Glomerular visceral epithelial cell (primary cell): ENCODE measurements around the gene FRAS1.
"Not testable (repeated sequence)": the region's sequence is repeated elsewhere in the genome, so short reads cannot be mapped to it uniquely, and the experiment has no call there.

Experiments
- DNase-seq: peaks from one replicate; pipeline ENCODE4 v3.0.0-alpha.2; 2016; ENCODE audit errors: extremely low spot score

FRAS1 gene

GRCh38 chr4:78545275-78546246 lies 488.4 kb downstream of the FRAS1 start:
- DNase-seq, result no peak

- DNase-seq, result not testable (repeated sequence)
These were observed 490.8 kb downstream of the FRAS1 start for GRCh38 chr4:78547899-78548298.

DNA sequence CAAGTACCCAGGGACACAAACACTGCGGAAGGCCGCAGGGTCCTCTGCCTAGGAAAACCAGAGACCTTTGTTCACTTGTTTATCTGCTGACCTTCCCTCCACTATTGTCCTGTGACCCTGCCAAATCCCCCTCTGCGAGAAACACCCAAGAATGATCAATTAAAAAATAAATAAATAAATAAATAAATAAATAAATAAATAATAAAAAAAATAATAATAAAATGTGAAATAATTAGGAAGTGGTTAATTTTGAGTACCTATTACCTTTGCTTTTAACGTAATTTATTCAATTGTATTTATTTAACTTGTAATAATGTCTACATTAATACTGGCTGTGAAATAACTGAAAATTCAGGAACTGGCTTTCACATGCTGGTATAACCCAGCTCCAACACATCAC lies 491.8 kb downstream of the FRAS1 start:
- DNase-seq, result not testable (repeated sequence)

DNA sequence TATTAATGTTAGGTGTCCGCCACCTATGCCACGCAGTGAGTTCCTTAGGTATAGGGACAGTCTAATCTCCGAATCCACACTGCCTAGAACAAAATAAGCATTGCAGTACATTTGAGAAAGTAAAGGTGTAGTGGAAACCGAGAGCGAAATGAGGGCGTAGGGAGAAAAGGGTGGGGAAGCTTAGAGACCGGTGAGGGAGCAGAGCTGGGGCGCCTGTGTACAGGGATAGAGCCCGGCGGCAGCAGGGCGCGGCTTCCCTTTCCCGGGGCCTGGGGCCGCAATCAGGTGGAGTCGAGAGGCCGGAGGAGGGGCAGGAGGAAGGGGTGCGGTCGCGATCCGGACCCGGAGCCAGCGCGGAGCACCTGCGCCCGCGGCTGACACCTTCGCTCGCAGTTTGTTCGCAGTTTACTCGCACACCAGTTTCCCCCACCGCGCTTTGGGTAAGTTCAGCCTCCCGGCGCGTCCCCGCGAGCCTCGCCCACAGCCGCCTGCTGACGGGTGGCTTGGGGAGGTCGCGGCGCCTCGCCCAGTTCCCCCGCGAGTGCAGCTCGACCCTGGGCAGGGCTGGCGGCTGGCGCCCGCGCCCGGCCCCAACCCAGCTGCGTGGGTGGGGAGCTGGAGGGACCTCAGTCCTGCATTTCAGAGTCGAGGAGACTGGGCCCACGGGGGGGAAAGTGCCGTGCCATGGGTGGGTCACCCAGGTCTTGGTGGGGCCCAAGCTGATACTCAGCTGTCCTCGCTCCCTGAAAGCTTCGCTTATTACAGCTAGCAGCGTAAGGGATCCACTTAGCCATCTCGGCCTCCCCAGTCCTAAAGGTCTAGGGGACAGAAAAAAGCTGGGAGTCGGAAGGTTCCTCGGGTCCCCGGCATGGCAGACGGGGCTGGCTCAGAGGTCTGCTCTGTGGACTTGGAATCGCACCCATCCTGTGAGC lies 494.6 kb downstream of the FRAS1 start, which contains the start of gene ANXA3:
Gene ANXA3, plus strand, starts transcription at position 351 of the 932 bp plus-strand sequence. CDS start 2,704 bp downstream, outside the sequence.
- DNase-seq, result peak; percentile 49

DNA sequence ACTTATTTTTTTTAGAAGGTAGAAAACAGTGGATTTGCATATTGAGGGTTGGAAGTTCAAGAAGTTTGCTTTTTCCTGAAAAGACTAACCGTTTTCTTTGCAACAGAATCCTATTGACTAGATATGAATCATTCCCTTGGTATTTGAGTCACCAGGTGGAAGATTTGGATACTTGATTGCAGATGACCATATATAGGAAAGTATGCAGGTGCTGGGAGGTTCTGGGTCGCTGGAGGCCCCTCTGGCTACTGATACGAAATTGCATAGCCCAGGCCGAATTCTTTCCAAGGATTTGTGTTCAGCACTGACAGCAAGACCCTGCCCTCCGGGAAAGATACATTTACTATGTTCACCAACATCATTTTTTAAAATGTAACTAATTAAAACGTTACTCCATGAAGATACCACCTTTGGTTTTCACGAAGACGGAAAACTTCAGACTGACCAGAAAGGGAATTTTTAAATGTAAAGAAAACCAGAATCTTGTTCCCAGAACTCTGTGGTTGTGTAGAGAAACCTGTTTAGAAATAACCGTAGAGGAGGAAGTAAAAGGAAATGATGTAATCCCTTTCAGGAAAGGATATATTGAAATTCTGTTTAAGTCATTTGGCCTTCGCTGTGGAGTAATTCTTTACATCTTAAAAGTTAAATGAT lies 495.4 kb downstream of the FRAS1 start:
- peak; percentile 83 for DNase-seq

GRCh38 chr4:78553043-78553396 lies 495.9 kb downstream of the FRAS1 start:
- no peak for DNase-seq

- no peak for DNase-seq
These were observed 496.5 kb downstream of the FRAS1 start for GRCh38 chr4:78553529-78554060.

DNA sequence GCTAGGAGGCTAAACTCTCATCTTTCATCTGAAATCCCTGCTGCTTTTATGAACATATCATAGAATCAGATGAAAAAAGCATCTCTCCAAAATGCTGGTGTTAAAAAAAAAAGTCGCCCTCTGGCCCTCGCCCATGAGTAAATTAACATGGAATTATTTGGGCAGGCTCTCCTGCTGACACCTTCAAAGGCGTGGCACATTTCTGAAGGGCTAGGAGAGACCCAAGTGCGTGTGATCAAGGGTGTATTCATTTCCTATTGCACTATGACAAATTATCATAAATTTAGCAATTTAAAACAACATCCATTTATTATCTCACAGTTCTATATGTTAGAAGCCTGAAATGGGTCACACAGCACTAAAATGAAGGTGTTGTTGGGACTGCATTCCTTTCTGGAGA lies 499.5 kb downstream of the FRAS1 start:
- DNase-seq, result no peak

DNA sequence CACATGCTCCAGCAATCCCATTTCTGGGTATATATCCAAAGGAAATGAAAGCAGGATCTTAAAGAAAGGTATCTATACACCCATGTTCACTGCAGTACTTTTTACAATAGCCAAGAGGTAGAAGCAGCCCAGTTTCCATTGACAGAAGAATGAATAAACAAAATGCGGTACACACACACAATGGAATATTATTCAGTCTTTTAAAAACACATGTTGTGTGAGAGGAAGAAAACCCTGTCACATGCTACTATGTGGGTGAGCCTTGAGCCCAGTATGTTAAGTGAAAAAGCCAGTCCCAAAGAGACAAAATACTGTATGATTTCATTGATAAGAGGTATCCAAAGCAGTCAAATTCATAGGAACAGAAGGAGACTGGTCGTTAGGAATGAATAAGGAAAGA lies 500.7 kb downstream of the FRAS1 start:
- no peak for DNase-seq

DNA sequence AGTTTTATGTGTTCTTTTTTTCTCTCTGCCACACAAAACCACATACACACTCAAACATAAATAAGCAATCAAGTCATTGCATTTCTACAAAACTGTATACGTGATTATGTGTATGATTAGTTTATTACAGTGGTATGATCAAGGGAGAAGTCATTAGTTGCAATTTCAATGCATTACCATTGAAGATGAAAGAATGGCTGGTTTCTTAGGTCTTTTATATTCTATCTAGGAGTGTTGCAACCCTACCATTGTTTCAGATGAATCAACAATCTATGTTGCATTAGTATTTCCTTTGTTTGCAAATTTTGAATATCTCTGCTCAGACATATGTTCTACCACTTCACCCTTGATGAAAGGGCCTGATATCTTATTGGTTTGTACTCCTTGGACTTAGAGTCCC lies 501.3 kb downstream of the FRAS1 start:
- DNase-seq, result no peak

DNA sequence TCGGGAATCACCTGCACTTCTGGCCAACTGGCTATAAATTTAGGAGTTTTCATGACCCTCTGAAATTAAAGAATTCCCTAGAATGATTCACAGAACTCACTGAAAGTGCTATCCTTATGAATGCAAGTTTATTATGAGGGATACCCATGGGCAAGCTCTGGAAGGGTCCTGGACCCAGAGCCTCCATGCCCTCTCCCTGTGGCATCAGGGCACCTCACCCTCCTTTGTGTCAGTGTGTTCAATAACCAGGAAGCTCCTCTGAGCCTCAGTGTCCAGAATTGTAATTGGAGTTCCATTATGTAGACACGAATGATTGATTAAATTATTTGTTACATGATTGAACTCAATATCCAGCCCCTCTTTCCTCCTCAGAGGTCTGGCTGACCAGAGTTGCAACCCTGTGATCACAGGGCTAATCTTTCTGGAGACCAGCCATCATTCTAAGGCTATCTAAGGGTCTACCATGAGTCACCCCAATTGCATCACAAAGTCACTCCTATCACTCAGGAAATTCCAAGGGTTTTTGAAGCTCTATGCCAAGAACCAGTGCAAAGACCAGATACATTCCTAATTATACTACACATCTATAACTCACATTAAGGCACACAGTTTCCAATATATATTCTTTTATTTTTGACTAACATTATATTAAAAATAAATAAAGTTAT lies 503.3 kb downstream of the FRAS1 start:
- DNase-seq, result peak; percentile 75

GRCh38 chr4:78561677-78562076 lies 504.6 kb downstream of the FRAS1 start:
- no peak for DNase-seq

GRCh38 chr4:78562687-78563086 lies 505.6 kb downstream of the FRAS1 start:
- no peak for DNase-seq

GRCh38 chr4:78565971-78566372 lies 508.8 kb downstream of the FRAS1 start:
- DNase-seq, result no peak

- no peak for DNase-seq
These were observed 509.8 kb downstream of the FRAS1 start for GRCh38 chr4:78566834-78567499.

GRCh38 chr4:78567500-78568060 lies 510.5 kb downstream of the FRAS1 start:
- DNase-seq, result no peak

GRCh38 chr4:78568640-78569305 lies 511.6 kb downstream of the FRAS1 start:
- DNase-seq, result no peak

GRCh38 chr4:78569306-78569821 lies 512.2 kb downstream of the FRAS1 start:
- peak; percentile 66 for DNase-seq

DNA sequence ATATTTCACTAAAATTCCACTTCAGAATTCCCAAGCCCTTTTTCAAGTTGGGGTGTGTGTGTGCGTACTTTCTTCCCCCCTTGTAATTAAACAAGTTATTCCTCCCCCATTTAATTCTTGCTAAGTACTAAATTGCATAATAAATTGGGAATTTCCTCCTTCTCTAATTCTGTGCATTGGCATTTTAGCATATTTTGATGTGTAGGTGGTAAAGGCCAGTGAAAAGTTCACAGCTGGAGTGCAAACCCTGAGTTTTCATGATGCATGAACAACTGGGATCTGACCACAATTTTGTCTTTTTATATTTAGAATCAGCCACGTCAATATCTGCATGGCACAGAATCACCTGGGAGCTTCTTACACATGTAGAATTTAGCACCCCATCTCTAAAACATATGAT lies 513.0 kb downstream of the FRAS1 start:
- no peak for DNase-seq
